T-helper 1 cell (primary cell): Measurements from ENCODE around the gene AP1M2.

ENCODE experiments used
- DNase-seq, 5 donors: peaks; one replicate each; pipeline ENCODE4 v3.0.0-alpha.2; 2012 to 2020
- total RNA-seq, 4 donors: gene quantifications; one replicate each; lab custom pipeline; 2026; lab: John Stamatoyannopoulos, UW

The AP1M2 gene
- total RNA-seq = 0 to 0.54 (median 0.04) reads per million in 4 donors

DNA sequence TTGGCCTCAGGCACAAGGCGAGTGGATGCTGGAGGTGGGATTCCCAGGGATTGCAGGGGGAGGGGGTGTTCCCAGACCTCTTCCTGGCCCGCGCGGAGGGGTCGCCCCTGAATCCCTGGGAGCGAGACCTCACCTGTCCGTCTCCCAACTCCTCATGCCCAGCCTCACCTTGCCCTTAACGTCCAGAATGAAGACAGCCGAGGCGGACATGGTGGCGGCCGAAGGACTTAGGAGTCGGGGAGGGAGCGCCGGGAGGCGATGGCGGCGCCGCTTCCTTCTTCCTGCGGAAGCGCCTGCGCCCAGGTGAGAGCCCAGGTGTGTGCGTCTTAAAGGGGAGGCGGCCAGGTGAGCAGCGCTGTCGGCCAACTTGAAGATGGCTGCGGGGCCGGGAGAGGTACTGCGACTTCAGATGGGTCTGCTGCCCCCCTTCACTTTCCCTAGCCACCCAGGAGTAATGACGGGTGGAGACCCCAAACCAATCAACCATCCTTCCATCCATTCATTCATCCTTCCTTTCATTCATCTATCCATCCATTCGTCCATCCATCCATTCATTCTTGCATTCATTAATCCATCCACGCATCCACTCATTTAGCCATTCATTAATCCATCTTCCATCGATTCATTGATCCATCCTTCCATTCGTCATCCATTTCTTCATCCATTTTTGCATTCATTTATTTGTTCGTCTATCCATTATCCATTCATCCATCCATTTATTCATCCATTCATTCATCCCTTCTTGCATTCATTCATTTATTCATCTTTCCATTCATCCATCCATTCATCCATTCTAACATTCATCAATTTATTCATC lies at the start of gene AP1M2:
TSS of gene AP1M2 (minus strand) at position 291 of the 817 bp plus-strand sequence. CDS start at position 210, 81 bp downstream.
- DNase-seq = no peak

DNA sequence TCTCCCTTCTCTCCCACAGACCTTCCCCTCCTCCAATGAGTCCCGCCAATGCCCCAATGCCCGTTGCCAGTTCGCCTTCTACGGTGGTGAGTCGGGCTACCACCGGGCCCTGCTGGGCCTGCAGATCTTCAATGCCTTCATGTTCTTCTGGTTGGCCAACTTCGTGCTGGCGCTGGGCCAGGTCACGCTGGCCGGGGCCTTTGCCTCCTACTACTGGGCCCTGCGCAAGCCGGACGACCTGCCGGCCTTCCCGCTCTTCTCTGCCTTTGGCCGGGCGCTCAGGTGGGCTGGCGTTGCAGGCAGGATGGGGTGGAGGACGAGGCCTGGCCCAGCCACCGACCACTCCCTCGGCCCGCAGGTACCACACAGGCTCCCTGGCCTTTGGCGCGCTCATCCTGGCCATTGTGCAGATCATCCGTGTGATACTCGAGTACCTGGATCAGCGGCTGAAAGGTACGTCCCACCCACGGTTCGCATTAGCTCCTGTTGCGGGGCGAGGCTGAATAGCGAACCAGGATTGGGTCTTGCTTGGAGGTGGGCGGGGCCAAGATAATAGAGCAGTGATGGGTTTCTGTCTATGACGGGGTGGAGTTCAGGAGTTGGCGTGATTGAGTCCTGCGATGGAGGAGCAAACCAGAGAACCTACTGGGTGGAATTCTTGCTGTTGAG lies 49.3 kb upstream of the AP1M2 start:
- DNase-seq = no peak

DNA sequence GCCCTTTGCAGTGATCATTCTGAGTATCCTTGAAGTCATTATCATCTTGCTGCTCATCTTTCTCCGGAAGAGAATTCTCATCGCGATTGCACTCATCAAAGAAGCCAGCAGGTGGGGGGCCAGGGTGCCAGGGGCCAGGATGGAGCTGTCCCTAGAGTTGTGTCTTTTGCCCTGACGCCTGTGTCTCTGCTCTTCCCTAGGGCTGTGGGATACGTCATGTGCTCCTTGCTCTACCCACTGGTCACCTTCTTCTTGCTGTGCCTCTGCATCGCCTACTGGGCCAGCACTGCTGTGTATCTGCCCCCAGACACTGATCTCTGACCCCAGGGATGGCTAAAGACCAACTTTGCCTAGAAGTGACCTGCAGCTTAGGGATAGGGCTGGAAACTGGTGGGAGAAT lies 47.9 kb upstream of the AP1M2 start:
- DNase-seq = no peak

DNA sequence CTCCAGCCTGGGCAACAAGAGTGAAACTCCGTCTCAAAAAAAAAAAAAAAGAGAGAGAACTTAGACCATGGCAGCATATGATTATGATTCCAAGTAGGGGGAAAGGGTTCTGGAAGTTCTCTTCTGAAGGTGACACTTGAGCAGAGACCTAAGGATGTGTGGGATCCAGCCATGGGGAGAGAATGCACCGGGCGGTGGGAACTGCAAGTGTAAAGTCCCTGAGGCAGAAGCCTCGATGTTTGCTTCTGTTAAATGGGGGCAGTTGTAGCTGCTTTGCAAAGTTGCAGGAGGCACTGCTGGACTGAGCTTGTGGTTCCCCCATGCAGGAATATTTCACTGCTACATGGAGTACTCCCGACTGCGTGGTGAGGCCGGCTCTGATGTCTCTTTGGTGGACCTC lies 47.3 kb upstream of the AP1M2 start:
- DNase-seq = no peak

DNA sequence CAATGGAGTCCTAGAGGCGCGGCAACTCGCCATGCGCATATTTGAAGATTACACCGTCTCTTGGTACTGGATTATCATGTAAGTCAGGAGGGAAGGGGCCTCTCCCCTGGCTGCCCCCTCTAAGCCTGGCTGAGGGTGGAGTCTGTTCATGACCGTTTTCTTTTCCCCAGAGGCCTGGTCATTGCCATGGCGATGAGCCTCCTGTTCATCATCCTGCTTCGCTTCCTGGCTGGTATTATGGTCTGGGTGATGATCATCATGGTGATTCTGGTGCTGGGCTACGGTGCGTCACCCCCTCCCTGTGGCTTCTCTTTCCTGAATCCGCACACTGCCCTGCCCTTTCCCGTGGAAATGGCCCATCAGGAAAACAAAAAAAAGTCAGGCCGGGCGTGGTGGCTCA lies 44.8 kb upstream of the AP1M2 start:
- DNase-seq = no peak

DNA sequence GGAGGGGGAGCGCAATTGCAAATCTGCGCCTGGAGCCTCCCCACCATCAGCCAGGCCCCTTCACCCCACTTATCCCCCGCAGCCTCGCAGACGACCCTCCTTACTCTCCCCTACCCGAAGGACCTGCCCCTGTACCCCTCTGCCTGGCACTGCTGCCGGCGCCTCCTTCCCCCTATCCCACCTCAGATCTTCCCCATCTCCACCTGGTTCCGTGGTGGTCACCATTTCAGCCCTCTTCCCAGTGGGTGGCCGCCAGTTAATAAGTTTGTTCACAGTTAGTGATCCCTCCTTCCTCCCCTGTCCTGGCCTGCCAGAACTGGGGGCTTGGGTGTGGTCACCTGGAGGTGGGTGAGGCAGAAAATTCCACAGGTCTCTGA lies 38.6 kb upstream of the AP1M2 start:
- DNase-seq = no peak

DNA sequence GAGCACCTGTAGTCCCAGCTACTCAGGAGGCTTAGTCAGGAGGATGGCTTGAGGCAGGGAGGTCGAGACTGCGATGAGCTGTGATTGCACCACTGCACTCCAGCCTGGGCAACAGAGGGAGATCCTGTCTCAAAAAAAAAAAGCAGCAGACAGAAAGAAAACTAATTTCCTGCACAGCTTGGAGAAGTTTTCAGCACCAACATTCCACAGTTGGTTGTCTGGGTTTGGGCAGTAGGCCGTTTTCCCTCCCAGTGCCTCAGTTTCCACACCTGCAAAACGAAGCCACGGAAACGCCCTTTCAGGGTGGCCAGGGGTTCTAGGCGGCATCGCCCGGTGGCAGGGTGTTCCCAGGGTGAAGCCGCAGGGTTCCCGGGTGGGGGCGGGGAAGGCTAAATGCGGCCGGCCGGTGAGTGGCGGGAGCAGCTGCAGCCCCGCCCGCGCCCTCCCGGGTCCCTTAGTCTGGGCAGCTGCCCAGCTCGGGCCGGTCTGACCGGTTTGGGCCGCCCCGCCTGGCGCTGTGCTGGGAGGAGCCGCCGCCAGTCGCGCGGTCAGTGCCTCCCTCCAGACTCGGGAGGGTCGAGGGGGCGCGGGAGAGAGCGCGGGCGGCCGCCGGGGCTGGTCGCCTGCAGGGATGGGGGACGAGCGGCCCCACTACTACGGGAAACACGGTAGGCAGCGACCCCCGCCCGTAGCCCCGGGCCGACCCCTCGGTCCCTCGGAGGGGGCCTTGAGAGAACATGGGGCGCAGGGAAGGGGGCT lies 38.1 kb upstream of the AP1M2 start, which contains the start of gene SLC44A2:
TSS of gene SLC44A2 (plus strand) at position 551 of the 759 bp plus-strand sequence. CDS start at position 632, 81 bp downstream.
- no peak for DNase-seq

DNA sequence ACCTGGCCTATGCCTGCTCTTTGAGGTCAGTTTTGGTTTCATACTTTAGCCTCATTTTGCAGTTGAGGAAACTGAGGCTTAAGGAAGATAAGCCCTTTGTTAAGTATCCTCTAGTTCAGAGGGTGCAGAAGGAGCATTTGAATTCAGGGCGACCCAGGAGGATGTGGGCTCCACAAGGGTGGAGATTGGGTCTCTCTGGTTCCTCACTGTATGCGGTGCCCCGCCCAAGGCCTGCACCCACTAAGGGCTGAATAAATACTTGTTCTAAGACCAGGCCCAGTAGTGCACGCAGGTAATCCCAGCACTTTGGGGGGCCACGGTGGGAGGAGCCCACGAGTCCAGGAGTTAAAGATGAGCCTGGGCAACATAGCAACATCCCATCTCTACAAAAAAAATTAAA lies 37.5 kb upstream of the AP1M2 start:
- peak in 1 of 5 donors; percentile 28 for DNase-seq

DNA sequence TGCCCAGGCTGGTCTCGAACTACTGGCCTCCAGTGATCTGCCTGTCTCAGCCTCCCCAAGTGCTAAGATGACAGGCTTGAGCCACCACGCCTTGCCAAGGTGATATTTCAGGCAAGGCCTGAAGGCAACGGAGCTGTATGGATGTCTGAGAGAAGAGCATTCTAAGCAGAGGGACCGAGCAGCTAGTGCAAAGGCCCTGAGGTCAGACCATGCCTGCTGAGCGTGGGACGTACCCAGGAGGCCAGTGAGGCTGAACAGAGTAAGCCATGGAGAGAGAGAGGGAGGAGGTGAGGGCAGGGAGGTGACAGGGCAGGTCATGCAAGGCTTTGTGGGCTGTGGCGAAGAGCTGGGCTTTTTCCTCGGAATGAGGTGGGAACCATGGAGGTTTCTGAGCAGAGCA lies 34.9 kb upstream of the AP1M2 start:
- DNase-seq = no peak

DNA sequence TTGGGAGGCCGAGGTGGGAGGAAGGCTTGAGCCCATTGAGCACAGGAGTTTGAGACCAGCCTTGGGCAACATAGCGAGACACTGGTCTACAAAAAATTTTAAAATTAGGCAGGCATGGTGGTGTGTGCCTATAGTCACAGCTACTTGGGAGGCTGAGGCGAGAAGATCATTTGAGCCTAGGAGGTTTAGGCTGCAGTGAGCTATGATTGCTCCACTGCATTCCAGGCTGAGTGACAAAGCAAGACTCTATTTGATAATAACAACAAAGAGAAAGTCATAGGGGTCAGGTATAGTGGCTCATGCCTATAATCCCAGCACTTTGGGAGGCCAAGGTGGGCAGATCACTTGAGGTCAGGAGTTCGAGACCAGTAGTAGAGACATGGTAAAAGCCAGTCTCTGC lies 33.7 kb upstream of the AP1M2 start:
- no peak for DNase-seq

DNA sequence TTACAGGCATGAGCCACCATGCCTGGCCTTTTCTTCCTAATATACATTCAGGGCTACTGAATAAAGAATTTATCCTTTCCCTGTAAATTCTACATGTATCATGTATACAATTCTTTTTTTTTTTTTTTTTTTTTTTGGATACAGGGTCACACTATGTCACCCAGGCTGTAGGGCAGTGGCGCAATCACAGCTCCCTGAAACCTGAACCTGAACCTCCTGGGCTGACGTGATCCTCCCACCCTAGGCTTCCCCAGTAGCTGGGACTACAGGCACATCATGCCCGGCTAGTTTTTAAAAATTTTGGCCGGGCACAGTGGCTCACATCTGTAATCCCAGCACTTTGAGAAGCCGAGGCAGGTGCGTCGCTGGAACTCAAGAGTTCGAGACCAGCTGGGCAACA lies 31.7 kb upstream of the AP1M2 start:
- DNase-seq = no peak

DNA sequence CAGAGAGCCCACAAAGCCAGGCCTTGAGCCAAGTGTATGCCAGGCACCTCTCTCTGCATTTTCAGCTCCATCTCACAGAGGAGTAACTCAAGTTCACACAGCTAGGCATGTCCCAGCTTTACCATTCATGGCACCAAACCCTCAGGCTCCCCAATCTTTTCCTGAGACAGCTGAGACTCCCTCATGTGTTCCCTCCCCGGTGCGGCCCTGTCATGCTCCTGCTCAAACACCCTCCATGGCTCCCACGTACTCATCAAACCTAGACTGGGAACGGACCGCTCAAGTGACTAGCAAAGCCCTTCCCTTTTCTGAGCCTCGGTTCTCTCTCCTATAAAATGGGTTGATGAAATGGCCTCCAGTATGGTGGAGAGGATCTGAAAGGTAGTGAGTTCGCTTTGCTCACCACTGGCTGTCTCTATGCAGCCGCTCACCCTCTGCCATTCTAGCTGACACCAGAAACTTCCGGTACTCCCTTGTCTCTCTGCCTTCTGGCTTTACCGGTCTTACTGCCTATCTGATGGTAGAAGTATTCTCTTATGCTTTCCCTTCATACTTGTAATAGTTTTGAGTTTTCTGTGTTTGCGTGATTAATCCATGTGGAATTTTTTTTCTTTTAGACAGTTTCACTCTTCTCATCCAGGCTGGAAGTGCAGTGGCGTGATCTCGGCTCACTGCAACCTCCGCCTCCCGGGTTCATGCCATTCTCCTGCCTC lies 30.5 kb upstream of the AP1M2 start:
- no peak for DNase-seq

DNA sequence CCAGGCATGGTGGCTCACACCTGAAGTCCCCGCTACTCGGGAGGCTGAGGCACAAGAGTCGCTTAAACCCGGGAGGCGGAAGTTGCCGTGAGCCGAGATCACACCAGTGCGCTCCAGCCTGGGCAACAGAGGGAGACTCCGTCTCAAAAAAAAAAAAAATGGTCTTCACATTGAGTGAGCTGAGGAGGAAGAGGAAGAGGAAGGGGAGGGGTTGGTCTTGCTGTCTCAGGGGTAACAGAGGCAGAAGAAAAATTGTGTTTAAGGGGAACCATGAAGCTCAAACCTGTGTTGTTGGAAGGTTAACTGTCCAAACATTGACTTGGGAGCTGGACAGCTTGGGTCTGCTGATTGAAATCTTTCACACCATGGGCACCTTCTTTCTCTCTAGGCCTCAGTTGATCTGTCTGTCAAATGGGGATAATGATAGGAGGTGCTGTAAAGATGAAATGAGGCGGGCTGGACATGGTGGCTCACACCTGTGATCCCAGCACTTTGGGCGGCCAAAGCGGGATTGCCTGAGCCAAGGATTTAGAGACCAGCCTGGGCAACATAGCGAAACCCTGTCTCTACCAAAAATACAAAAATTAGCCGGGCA lies 28.4 kb upstream of the AP1M2 start:
- no peak for DNase-seq

DNA sequence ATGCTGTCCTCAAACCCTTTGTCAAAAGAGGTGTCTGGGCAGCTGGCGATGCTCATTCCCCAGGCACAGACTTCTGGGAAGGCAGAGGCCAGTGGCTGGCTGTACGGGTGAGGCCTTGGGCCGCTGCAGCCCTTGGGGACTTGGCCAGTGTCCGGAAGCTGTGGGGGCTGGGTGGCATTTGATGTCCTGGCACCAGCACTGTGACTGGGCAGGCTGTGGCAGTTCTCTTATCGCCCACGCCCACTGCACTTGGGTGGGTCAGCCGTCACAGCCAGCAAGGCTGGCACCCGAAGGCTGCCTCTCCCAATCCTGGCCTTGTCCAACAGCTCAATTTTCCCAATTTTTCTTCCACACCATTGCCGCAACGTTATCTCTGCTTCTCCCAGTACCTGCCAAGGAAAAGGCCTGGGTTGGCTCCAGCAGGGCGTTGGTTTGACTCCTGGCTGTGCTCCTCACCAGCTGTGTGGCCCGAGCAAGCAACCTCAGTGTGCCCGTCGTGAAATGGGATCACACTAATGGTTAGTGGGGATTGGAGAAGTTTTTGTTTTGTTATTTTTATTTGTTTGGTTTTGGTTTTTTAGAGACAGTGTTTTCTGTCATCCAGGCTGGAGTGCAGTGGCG lies 25.5 kb upstream of the AP1M2 start:
- no peak for DNase-seq

DNA sequence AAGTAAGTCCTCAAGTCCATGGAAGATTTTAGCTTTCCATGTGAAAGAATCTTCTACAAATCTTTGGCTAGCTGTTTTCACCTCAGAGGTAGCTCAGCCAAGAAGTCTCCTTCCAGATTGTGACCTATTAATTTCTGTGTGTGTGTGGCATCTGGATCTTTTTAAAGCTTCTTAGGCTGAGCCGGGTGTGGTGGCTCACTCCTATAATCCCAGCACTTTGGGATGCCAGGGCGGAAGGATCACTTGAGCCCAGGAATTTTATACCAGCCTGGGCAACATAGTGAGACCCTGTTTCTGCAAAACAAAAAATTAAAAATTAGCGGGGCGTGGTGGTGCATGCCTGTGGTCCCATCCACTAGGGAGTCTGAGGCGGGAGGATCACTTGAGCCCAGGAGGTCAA lies 24.8 kb upstream of the AP1M2 start:
- no peak for DNase-seq

DNA sequence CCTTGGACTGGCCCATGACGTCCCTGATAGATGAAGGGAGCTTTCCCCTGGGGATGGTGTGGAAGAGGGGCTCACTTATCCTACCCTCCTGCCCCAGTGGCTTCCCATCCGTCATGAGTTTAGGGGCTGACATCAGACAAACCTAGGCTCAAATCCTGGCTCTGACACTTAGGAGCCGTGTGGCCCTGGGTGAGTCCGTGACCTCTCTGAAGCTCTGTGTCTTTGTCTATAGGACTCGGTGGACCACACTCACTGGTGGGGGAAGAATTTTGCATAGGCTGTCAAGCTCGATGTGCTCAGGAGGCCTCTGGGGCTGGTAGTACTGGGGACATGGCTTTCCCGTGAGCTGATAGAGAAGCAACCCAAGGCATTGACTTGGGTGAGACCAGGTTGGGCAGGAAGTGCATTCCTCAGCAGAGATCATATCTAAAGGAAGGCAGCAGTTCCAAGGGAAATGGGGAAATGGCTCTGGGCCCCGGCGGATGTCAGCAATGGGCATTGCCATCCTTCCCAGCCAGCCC lies 17.4 kb upstream of the AP1M2 start:
- DNase-seq = peak in 1 of 5 donors; percentile 19

DNA sequence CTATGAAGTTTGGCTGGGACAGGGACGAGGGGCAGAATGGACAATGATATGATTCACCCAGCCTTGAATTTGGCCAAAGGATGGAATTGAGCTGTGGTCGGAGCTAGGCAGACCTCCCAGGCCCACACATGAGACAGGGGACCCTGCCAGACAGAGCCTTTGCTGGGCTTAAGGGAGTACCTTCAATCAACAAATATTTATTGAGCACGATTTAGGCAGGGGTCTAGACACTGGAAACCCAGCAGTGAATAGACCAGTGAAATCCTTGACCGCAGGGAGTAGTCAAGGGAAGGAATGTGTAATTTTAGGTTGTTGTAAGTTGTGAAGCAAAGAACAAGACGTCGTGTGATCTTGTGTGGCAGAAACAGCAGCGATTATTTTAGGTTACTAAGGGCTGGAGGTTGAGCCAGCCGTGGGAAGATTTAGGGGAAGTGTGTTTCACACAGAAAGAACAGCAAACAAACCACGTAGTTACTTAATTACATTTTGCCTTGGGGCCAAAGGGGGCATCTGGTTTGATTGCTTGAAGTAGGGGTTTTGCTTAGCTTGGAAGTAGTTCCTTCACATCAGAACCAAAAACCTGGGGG lies 16.9 kb upstream of the AP1M2 start:
- peak in 3 of 5 donors; percentile 17 to 38 (median 20) for DNase-seq

DNA sequence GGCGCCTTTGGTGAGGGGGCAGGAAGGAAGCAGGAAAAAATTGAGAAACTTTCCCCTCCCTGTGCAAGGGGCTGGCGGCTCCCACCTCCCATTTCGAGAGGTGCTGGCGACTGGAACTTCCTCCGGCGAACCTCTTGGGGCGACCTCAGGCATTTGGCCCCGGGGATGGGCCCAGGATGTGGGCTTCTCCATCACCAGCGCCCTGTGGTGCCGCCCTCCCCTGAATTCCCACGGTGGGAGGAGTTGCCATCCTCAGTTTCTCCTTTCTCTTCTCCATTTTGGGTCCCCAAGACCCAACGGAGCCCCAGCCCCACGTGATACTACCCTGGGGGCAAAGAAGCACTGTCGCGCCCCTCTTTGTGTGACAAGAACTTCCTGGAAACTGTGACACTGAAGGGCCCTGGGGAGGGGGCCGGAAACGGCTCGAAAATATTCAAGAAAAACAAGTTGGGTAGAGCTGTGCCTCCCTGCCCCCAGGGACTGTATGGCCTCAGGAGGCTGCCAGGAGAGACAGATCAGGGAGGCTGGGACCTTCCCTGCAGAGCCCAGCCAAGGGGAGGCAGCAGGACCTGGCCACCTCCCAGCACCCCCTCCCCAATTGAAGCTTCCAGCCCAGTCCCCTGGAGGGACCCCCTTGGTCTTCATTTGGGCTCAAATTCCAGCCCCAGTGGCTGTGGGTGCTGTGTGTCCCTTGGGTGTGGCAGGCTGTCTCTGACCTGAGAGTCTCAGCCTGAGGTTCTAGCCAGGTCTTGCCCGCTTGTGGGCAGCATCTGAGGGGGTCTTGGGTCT lies 16.2 kb upstream of the AP1M2 start:
- DNase-seq = peak; percentile 47 to 86 (median 74)

DNA sequence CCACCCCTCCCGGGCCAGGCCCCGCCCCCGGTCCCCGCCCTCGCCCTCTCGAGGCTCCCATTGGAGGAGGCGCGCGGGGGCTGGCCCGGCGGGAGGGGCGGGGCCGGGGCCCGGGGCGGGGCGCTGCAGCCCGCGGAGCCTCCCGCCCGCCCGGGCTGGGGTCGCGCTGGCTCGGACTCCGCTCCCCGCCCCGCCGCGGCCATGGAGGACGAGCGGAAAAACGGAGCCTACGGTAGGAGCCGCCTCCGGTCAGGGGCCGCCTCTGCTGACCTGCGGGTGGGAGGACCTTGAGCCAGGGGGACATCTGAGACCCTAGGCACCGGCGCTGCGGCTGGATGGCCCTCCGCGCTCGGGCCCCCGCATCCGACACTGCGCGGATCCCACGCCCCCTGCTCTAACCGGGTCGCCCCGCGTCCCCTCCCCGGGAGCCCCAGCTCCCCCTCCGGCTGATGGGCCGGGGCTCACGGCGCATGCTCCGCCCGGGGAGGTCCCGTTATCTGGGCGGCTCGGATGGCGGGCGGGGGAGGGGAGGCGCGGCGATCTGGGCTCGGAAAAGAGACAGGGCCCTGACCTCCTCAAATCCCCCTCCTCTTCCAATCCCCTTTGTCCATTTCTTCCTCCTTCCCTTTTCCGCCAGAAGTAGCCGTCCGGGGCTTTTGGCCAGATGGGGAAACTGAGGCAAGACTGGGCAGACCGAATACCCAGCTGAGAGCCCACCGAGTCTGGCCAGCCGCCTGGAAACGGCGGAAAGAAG lies 15.4 kb upstream of the AP1M2 start:
- DNase-seq = peak; percentile 80 to 90 (median 82)

DNA sequence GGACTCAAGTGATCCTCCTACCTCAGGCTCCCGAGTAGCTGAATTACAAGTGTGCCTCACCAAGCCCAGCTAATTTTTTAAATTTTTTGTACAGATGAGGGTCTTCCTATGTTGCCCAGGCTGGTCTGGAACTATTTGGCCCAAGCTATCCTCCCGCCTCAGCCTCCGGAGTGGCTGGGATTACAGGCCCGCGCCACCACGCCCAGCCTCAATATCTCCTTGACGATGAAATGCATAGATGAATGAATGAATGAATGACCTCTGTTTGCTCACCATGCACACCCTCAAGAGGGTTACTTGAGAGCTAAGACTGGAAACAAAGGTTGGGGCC lies 14.9 kb upstream of the AP1M2 start:
- DNase-seq = no peak
